A549 treated with GW870086 at 1 μM for 4 hours (cell line): Measurements from ENCODE around the gene ZNF732. TPM values are rescaled to one million over a fixed set of nuclear protein-coding genes. Genes with fewer than 3 reads are reported as not detected.

Experiments used
- total RNA-seq: library from RNA; stranded (reverse); fragments of 200-300 nt; extraction: Qiagen RNA extraction; gene quantifications from 5 replicates; pipeline ENCODE4 v1.2.3, GENCODE V29; 2022; ENCODE audit warnings: low read depth

Gene ZNF732
- not detected in 5 replicates for total RNA-seq

GRCh38 chr4:304969-305680 is at the start of gene ZNF732:
Gene ZNF732 (minus strand): TSS chr4:305474. CDS start chr4:305310, 164 bp downstream.

GRCh38 chr4:337143-337931 is 32.1 kb upstream of the ZNF732 start, which contains the start of gene ZNF141:
Gene ZNF141 (plus strand): TSS chr4:337814. CDS start chr4:337984, 170 bp downstream.

Other genes with a start within 250 kb of the ZNF732 start
- 0.46 to 0.61 TPM (median 0.53 TPM) in 5 replicates for gene ZNF718, start 181.0 kb downstream of the ZNF732 start, total RNA-seq
- 1.3 to 3.5 TPM (median 2.6 TPM) in 5 replicates for gene ZNF141, start 32.3 kb upstream of the ZNF732 start, total RNA-seq
- 12.1 to 16.1 TPM (median 15.8 TPM) in 5 replicates for gene ZNF721, start 193.7 kb upstream of the ZNF732 start, total RNA-seq
- 20.9 to 27.9 TPM (median 23.9 TPM) in 5 replicates for gene PIGG, start 193.7 kb upstream of the ZNF732 start, total RNA-seq